Left lobe of liver (tissue), 2 donors: ENCODE data around the gene ADAT1. TPM values are rescaled to one million over a fixed set of nuclear protein-coding genes. Genes with fewer than 3 reads are reported as not detected.
A peak's percentile ranks its signal among the peaks of the same experiment; 100 is the strongest.

Source experiments
- ATAC-seq: fragments of 200-7000 bp; cut with Tn5 transposase; one replicate; pipeline ENCODE4 v1.9.1; 2020; ENCODE audit warnings: mild to moderate bottlenecking, moderate library complexity
- DNase-seq: peaks from one replicate; pipeline ENCODE4 v3.0.0-alpha.2; 2020; ENCODE audit warnings: low spot score
- total RNA-seq: library from RNA; stranded (reverse); gene quantifications from one replicate; pipeline ENCODE4 v1.2.1, GENCODE V29; 2021
- donor health status: DM: no; HTN: no; CAD: no; lungs with moderate emphysema.
- donor health status: DM: no; HTN: yes; CAD: no.

Gene ADAT1
- total RNA-seq, 1 donor from 2014 or later = 18.7 TPM

DNA sequence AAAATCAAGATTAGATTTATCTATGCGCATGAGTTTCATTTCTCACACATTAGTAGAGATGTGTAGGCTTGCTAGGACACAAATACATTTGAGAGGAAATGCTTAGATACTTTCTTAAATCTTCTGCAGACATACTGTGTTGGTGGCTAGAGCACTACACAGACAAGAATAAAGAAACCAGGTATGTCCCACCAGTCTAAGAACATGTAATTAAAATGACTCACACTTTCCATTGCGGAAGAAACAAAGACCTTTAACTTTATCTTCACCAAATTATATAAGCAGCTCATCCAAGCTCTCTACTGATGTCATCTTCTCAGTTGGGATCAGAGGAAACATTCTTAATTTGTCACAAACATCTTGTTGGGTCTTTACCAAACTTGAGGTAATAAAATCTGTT lies 44.4 kb downstream of the ADAT1 start:
- DNase-seq (no peak), ATAC-seq (no peak)

DNA sequence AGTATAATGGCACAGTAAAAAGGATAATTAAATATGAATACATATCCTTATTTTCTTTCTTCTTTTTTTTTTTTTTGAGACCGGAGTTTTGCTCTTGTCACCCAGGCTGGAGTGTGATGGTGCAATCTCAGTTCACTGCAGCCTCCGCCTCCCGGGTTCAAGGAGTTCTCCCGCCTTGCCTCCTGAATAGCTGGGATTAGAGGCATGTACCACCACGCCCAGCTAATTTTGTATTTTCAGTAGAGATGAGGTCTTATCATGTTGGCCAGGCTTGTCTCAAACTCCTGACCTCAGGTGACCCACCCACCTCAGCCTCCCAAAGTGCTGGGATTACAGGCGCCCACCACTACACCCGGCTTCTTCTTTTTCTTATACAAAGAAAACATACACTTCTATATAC lies 44.9 kb downstream of the ADAT1 start:
- DNase-seq (no peak), ATAC-seq (no peak)

DNA sequence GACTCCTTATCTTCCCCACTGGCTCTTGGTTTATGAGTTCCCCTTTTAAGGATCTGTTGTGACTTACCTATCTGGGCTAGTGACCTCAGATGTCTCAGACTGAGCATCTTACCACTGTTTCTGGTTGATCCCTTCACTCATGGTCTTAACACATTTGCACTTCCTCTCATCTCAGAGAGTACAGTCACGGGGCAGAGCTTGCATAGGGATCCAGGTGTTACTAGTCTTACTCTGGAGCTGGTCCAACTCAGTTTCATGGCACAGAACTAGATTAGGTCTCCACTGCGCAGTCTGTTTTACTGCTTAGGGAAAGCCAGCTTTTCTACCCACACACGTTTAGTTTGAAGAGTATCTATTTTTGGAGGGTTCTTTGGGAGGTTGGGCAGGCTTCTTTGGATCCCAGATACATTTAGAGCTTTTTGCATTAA lies 46.7 kb downstream of the ADAT1 start:
- ATAC-seq = no peak
- no peak for DNase-seq

DNA sequence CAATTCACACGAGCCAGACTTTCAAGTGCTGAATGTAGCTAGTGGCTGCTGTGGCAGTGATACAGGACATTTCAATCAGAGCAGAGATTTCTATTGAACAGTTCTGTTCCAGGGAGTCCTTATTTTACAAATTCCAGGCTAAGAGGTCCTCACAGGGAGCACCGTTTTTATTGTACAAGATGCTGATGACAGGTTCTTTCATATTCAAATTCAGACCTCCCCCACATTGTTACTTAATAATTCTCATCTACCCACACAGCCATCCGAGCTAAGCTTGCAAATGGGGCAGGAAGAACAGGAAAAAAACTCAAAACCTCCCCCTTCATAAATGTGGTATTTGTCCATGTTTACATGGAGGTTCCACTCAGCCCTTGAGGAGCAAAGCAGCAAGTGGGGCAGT lies 47.1 kb downstream of the ADAT1 start:
- no peak for DNase-seq
- no peak for ATAC-seq

DNA sequence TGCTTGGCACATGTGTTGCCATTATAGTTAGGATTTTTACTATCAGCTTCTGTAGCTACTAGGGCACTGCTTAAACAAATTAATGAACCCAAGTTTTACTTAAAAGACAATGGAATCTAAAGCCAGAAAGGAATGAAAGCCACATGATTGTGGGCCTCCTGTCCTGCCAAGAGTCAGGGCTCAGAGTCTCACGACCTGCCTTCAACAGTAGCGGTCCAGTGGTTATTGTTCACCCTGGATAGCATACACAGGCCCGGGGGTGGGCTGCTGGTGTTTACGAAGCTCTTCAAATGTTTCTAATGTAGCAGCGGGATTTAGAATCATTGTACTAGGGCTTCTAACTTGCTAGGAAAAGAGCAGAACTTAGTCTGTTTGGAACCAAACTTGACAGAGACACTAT lies 49.1 kb downstream of the ADAT1 start:
- ATAC-seq = no peak
- DNase-seq = no peak

DNA sequence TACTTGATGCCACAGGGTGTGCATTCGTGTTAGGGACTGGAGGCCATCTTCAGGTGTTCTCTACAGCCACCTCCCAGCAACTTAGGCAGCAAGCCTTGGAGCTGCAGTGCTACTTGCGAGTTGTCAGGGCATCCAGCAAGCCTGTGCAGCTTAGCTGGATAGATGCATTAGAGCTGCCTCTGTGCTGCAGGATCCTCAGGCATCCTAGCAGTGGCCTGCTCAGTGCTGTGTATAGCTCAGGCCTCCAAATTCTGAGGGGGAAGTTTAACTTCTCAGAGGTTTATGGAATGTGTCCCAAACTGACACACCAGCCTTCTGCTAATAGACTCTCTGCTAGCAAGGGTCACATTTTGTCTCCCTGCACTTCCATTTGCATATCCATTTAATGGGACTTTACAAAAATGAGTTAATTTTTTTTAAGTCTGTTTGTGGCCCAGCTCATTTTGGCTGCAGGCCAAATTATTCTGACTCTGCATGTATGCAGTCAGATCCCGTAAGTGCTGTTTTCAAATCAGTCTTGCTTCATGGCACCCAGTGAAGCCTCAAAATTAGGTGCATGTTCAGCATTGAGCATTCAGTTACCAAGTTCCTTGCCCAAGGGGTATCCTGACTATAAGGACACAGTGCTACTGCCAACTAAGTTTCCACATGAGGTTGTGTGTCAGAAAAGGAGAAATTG lies 50.1 kb downstream of the ADAT1 start:
- ATAC-seq (no peak), DNase-seq (no peak)

DNA sequence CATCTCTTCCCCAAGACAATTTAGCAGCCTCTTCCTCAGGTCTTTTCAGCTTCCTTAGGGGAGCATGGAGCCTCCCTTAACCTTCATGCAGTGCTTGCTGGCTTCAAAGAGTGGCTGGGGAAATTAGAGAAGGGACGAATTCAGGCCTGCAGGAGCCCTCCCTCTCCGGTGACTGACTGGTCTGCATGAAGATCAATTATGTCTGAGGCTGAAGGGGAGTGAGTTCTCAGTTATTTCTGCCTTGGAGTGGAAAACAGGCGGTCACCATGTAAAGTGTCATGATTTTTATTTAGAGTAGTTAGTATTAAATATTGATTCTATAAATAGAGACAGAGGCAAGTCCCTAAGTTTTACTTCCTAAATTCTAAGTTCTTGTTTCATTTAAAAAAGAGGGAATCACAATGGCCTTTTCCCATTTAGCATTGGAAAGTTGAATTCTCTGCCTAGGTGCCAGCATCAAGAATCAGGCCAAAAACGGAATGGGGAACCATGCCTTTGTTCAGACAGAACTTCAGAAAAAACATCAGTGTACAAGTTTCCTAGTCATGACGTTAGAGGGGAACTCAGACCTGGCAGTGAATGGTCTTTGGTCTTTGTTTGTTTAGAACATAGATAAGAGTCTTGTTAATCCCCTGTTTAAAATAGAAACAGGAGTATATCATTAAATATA lies 52.5 kb downstream of the ADAT1 start:
- DNase-seq (no peak), ATAC-seq (no peak)

DNA sequence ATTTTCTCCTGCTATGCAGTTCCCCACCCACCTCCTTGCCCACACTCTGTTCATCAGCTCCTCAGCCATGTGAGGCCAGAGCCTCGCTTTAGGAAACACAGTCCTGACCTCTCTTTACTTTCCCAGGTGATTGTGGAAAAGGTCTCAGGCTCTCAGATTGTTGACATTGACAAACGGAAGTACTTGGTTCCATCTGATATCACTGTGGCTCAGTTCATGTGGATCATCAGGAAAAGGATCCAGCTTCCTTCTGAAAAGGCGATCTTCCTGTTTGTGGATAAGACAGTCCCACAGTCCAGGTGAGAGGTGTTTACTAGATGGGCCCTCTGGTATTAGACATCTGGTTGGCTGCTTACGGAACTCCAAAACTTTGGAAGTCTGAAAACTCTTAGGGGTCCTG lies 55.2 kb downstream of the ADAT1 start:
- ATAC-seq (no peak), DNase-seq (no peak)

DNA sequence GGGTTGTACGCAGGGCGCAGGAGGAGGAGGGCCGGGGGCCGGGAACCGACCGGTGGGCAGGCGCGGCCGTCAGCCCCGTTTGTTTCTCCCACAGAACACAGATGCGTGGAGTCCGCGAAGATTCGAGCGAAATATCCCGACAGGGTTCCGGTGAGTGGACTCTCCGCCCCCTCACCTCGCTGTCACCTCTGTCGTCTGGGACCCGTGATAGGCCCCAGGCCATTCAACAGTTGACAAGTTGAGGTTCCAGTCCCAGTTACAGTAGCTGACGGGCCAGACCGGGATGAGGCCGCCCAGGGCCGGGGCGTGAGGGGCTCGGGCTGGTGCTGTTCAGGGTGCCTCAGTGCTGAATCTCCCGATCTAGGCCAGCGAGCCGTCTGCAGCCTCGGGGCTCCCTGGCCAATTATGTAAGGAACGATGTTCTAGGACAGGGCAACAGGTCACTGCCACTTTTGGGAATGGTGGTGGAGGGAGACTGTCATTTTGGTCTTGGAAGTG lies 56.3 kb downstream of the ADAT1 start:
- peak; percentile 25 for ATAC-seq
- no peak for DNase-seq

DNA sequence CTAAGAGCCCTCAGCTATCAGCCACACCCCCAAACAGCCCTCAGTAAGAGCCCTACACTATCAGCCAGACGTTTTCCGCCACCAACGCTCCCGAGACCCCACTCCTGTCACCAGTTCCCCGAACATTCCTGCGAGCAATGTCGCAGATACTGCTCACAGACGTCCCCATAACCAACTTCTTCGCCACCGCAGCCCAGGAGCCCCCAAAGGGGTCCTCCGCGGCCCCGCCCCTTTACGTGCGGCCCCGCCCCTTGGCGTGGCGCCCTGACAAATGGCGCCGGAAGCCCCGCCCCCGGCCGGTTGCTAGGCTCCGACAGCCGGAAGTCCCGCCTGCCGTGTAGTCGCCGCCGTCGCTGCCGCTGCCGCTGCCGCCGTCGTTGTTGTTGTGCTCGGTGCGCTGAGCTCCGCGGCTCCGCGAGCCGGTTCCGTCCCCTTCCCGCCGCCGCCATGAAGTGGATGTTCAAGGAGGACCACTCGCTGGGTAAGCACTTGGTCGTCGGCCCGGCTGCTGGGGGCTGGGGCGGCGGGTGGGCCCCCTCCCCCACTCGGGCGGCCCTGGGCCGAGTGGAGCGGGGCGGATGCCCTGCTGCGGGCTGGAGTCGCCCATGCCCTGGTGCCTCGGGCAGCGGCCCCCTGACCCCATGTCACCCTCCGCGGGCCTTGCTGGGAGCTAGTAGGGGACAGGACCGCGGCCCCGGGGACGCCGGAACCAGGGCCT lies 56.9 kb downstream of the ADAT1 start, which contains the start of gene GABARAPL2:
Gene GABARAPL2 (plus strand): TSS at position 340 of the 718 bp plus-strand sequence. CDS start 108 bp downstream, at position 448.
- peak; percentile 96 for ATAC-seq
- DNase-seq = peak; percentile 89

DNA sequence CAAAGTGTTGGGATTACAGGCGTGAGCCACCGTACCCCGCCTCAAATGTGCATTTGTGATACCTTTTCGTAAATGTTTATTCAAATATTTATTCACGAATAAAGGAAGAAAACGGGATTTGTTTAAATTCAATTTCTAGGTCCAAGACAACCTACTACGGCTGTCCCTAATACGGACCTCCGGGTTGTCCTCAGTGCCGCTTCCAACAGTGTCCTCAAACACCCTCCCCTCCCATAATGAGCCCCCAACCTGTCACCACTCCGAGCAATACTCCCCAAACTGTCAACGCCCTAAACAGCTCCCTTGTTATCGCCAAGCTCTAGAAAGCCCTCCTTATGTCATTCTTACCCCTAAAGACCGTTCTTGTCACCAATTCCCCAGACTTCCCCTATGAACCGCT lies 57.4 kb downstream of the ADAT1 start:
- DNase-seq (no peak), ATAC-seq (no peak)

DNA sequence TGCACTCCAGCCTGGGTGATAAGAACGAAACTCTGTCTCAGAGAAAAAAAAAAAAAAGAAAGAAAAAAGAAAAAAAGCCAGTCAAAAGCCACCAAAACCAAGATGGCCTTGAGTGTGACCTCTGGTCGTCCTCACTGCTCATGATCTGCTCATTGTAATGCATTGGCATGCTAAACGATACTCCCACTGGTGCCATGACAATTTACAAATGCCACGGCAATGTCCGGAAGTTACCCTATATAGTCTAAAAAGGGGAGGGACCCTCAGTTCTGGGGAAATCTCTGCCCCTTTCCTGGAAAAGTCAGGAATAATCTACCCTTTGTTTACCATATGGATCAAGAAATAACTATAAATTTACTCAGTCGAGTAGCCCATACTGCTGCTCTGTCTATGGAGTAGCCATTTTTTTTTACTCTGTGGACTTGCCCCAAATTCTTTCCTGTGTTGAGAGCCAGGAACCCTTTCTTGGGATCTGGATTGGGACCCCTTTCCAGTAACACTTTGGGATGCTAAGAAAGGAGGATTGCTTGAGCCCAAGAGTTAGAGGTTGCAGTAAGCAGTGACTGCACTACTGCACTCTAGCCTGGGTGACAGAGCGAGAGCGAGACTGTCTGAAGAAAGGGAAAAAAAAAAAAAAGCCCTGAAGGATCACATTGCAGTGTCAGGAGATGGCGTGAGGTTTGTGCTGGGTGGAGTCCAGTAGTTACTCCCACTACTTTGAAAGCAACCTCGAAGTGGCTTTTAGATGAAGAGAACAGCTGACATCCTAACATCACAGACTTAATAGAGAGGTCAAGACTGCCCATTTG lies 63.3 kb downstream of the ADAT1 start:
- DNase-seq (no peak), ATAC-seq (no peak)

DNA sequence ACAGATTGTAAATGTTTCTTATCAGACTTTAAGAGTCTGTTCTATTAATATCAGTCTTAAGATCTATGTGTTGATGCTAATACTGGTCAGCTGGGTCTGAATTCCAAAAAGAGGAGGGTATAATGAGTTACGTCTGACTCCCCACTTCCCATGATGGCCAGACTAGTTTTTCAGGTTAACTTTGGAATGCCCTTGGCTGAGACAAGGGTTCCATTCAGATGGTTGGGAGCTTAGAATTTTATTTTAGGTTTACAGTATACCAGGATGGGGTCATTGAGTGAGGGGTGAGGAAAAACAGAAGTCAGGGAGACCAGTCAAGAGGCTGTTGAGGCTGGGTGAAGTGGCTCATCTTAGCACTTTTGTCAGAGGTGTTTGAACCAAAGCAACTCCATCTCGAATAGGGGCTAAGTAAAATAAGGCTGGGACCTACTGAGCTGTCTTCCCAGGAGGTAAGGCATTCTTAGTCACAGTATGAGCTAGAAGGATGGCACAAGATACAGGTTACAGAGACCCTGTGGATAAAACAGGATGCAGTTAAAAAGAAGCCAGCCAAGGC lies 64.2 kb downstream of the ADAT1 start:
- ATAC-seq (no peak), DNase-seq (no peak)

DNA sequence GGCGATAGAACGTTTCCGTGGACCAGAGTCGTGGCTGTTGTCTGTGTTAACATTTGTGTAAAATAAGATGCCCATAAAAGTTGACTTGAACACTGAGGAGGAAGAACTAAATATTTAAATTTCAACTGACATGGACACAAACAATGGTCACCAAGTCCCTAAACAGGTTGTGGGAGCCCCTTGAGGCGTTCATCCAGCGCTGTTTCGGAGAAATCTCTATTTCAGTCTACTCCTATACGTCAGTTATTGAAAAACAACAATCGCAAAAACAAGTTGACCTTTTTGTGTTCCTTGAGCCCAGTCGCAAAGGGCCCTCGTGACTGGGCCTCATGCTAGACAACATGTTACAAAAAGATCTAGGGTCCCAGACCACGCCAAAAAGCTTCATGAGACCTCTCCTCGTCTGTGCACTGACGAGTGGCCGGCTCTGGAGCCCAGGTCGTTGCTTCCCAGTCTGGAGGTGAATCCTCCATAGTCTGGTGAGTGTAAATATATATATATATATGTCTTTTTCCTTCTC lies 66.6 kb downstream of the ADAT1 start:
- ATAC-seq = no peak
- DNase-seq = no peak

DNA sequence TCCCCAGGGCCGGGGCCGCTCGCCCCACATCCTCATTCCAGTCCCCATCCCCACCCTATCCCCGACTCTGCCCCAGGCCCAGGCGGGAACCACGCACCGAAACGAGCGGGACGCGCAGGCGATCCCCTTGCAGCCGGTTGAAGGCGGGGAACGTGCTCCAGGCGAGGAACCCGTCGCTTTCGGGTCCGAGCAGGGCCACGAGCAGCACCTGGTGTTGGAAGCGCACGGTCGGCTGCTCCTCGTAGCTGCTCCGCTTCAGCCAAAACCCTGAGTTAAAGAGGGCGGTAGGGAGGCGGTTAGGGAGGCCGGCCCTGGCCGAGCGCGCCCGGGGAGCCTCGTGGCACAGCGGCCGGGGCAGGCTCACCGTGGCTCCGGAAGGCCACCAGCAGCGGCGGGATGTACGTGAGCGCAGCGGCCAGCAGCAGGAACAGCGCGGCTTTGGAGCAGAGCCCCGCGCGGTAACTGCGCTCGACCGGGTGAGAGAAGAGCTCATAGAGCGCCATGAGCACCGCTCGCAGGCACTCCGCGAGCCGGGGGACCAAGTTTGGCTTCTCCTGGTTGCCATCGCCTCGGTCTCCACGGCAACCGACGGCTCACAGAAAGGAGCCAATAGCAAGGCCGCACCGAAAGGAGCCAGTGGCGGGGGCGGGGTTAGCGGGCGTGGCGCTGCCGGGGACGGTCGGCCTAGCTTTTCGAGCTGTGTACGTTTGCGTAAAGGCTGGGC lies 67.2 kb downstream of the ADAT1 start, which contains the start of gene TMEM231:
Gene TMEM231 (minus strand): TSS at position 546 of the 724 bp plus-strand sequence. CDS start 43 bp downstream, at position 503.
- peak; percentile 96 for ATAC-seq
- peak; percentile 96 for DNase-seq

DNA sequence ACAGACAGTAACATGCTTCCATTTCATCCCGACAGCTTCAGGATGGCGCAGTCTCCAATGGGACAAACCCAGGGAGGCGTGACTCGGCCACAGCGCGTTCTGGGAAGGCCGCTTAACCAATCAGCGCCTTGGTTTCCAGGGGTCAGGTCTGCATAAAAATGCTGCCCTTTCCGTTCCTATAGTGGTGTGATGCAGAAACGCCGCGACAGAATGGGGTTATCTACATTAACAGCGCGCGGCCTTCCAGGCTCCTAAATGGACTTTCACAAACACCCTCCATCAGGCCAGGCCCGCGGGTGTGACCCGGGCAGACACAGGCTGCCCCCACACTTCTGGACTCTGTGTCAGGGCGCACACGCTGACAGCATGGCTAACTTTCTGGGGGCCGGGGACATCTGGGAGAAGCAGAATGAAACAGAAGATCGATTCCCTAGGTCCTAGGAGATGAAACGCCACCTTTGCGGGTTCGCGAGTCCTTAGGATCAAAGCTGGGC lies 67.8 kb downstream of the ADAT1 start:
- peak; percentile 65 for DNase-seq
- ATAC-seq = peak; percentile 59

DNA sequence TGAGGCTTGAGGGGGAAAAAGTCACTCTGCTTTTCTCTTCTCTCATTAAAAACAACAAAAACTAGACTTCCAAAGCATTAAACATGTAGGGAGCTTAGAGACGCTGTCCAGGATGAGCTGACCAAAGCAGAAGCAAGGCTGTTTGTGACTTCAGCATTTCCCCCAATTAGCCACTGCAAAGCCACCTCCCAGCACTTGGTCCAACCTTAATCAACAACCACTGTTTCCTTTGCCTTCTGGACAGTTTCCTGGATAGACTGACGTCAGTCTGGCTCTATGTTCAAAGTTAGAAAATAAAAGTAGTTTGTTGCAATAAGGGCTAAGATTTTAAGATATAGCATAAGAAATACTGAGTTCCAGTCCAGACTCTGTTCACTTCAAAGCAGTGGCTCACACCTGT lies 70.1 kb downstream of the ADAT1 start:
- ATAC-seq = no peak

DNA sequence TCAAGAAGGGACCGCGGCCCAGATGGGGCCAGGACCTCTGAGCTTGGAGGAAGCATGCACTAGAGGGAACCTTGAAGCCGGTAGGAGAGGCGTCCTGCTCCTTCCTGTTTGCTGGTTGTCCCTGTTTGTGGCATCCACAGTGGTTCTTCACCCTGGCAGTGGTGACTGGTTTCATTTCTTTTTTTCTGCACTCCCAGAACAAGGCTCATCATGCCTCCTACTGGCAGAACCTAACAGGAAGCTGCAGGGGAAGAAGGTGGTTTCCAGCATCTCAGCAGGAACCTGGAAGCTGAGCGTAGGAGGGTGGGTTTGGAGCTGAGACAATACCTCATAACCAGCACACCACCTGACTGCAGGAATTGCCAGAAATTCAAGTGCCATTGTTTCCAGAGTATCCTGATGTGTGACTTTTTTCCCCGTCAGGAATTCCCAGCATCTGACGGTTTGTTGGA lies 72.8 kb downstream of the ADAT1 start:
- DNase-seq (peak; percentile 58), ATAC-seq (peak; percentile 94)

More for the DNA sequence above, 70.1 kb downstream of the ADAT1 start:
- DNase-seq = no peak
